Fibroblast of lung (primary cell): ENCODE results near the gene SNRPA1. TPM values are rescaled to one million over a fixed set of nuclear protein-coding genes. Genes with fewer than 3 reads are reported as not detected.
A peak's percentile ranks its signal among the peaks of the same experiment; 100 is the strongest.

Experiments used
- DNase-seq, 2 donors: peaks; one replicate each; pipeline versions ENCODE4 v3.0.0 to v3.0.0-alpha.2; 2010; ENCODE audit warnings: low read depth in 2 of 2
- H2AFZ ChIP-seq: 2 replicates; pipeline ENCODE4 v1.5.1; 2012; ENCODE audit warnings: low read length, control low read depth, inconsistent platforms
- H3K27ac ChIP-seq: 2 replicates; pipeline ENCODE4 v1.5.1; 2011; ENCODE audit warnings: low read length, control low read depth; ENCODE audit not compliant: insufficient read depth
- H3K27me3 ChIP-seq: 2 replicates; pipeline ENCODE4 v1.5.1; 2011; ENCODE audit warnings: mild to moderate bottlenecking, low read length; ENCODE audit not compliant: control insufficient read depth, insufficient read depth
- H3K36me3 ChIP-seq: 2 replicates; pipeline ENCODE4 v1.5.1; 2011; ENCODE audit warnings: low read length; ENCODE audit not compliant: control insufficient read depth, insufficient read depth
- H3K4me1 ChIP-seq: 2 replicates; pipeline ENCODE4 v1.5.1; 2011; ENCODE audit warnings: low read length; ENCODE audit not compliant: control insufficient read depth, insufficient read depth; ENCODE audit errors: extremely low read depth
- H3K4me2 ChIP-seq: 2 replicates; pipeline ENCODE4 v1.5.1; 2011; ENCODE audit warnings: low read length, control low read depth; ENCODE audit not compliant: insufficient read depth; ENCODE audit errors: extremely low read depth
- H3K4me3 ChIP-seq, 4 experiments: fragments of 200-600 bp in 1 of 4; sonication (generic) in 1 of 4; replicated peaks in 1 of 4; 2 replicates each; pipeline ENCODE4 v1.5.1; 2011 to 2016; ENCODE audit warnings: low read length in 4 of 4, low read depth in 3 of 4, mild to moderate bottlenecking in 3 of 4, control low read depth in 2 of 4, inconsistent platforms in 1 of 4, mixed read lengths in 1 of 4; ENCODE audit not compliant: insufficient read depth in 1 of 4; ENCODE audit errors: control extremely low read depth in 1 of 4
- H3K79me2 ChIP-seq: 2 replicates; pipeline ENCODE4 v1.5.1; 2012; ENCODE audit warnings: mild to moderate bottlenecking, low read length, inconsistent platforms; ENCODE audit not compliant: control insufficient read depth, insufficient read depth
- H3K9ac ChIP-seq: 2 replicates; pipeline ENCODE4 v1.5.1; 2011; ENCODE audit warnings: mild to moderate bottlenecking, low read length, control low read depth; ENCODE audit not compliant: insufficient read depth
- H3K9me3 ChIP-seq: 2 replicates; pipeline ENCODE4 v1.5.1; 2012; ENCODE audit warnings: low read depth, low read length; ENCODE audit not compliant: control insufficient read depth, insufficient read depth
- H4K20me1 ChIP-seq: 2 replicates; pipeline ENCODE4 v1.5.1; 2011; ENCODE audit warnings: low read length; ENCODE audit not compliant: control insufficient read depth, insufficient read depth; ENCODE audit errors: extremely low read depth
- CTCF ChIP-seq, 2 donors: IDR thresholded peaks in 1 of 2; conservative IDR thresholded peaks in 1 of 2; 1 replicate in 1 of 2; 2 replicates in 1 of 2; pipeline ENCODE4 v1.5.1; 2011 to 2012; ENCODE audit warnings: low read length in 2 of 2, control low read depth in 1 of 2, inconsistent platforms in 1 of 2, low read depth in 1 of 2, mild to moderate bottlenecking in 1 of 2
- EZH2 ChIP-seq: IDR thresholded peaks from 2 replicates; pipeline ENCODE4 v1.5.1; 2012; ENCODE audit warnings: low read length, control low read depth, mild to moderate bottlenecking; ENCODE audit errors: missing control alignments
- polyA plus RNA-seq, 2 donors: library from polyadenylated mRNA; depleted of rRNA in 1 of 2; stranded (reverse) in 1 of 2; unstranded in 1 of 2; fragments of >200 nt; gene quantifications; 2 replicates each; pipeline ENCODE4 v1.2.1, GENCODE V29; 2011 to 2012; ENCODE audit warnings: missing spikeins in 1 of 2
- total RNA-seq: library from RNA; depleted of rRNA; stranded (reverse); fragments of >200 nt; gene quantifications from 2 replicates; pipeline ENCODE4 v1.2.1, GENCODE V29; 2014

Gene SNRPA1
- total and polyA plus RNA-seq, 2 donors (not counting 1 experiment from before 2014, with no cell fraction given): 12.9 to 90.3 TPM

GRCh38 chr15:101322854-101323477, 27.9 kb upstream of the SNRPA1 start:
- TF ChIP-seq CTCF (conservative IDR thresholded peaks at IDR 0.05 in 1 of 2, IDR thresholded peaks at IDR 0.05 in 1 of 2; ENCODE audit: low read depth in 1 of 2, low read length in 2 of 2): no peak
- no peak for TF ChIP-seq EZH2
- H3K27me3 ChIP-seq: peaks cover 13% of the 10 kb centered on the region
- H3K36me3 ChIP-seq: no peaks in the 10 kb centered on the region
- no peak overlapping the region for H3K9ac ChIP-seq
- no peaks in the 10 kb centered on the region for H3K9me3 ChIP-seq
- H4K20me1 ChIP-seq: no peaks in the 10 kb centered on the region
- H3K4me2 ChIP-seq: no peak overlapping the region
- H2AFZ ChIP-seq: no peak overlapping the region
- H3K27ac ChIP-seq: no peak overlapping the region
- no peaks in the 10 kb centered on the region for H3K79me2 ChIP-seq
- no peak for DNase-seq
- no peak overlapping the region for H3K4me3 ChIP-seq
- no peaks in the 10 kb centered on the region for H3K4me1 ChIP-seq

- Histone ChIP-seq H3K79me2 (no peaks in the 10 kb centered on the region), H3K9ac (no peak overlapping the region), H3K36me3 (no peaks in the 10 kb centered on the region), H3K4me2 (no peak overlapping the region), H3K27me3 (peaks cover 9% of the 10 kb centered on the region), H3K9me3 (no peaks in the 10 kb centered on the region), H3K4me1 (no peaks in the 10 kb centered on the region), H3K27ac (no peak overlapping the region), H2AFZ (no peak overlapping the region), H4K20me1 (no peaks in the 10 kb centered on the region), H3K4me3 (no peak overlapping the region)
- no peak for TF ChIP-seq CTCF (conservative IDR thresholded peaks at IDR 0.05 in 1 of 2, IDR thresholded peaks at IDR 0.05 in 1 of 2; ENCODE audit: low read depth in 1 of 2, low read length in 2 of 2)
- no peak for TF ChIP-seq EZH2
- DNase-seq: no peak
Observed at GRCh38 chr15:101322016-101322695, 27.1 kb upstream of the SNRPA1 start.

GRCh38 chr15:101320501-101321052, 25.5 kb upstream of the SNRPA1 start:
- DNase-seq: peak; percentile 10 to 40
- Histone ChIP-seq H3K9ac (no peak overlapping the region), H3K4me1 (no peaks in the 10 kb centered on the region), H3K9me3 (no peaks in the 10 kb centered on the region), H3K4me3 (no peak overlapping the region), H3K79me2 (no peaks in the 10 kb centered on the region), H3K27me3 (peaks cover 4% of the 10 kb centered on the region), H3K36me3 (no peaks in the 10 kb centered on the region), H3K27ac (no peak overlapping the region), H4K20me1 (no peaks in the 10 kb centered on the region), H3K4me2 (no peak overlapping the region), H2AFZ (no peak overlapping the region)
- peak; percentile 25 to 38 for TF ChIP-seq CTCF (conservative IDR thresholded peaks at IDR 0.05 in 1 of 2, IDR thresholded peaks at IDR 0.05 in 1 of 2; ENCODE audit: low read depth in 1 of 2, low read length in 2 of 2)
- TF ChIP-seq EZH2: no peak
